HCT116 (cell line): Measurements from ENCODE around the gene CENATAC. TPM values are rescaled to one million over a fixed set of nuclear protein-coding genes. Genes with fewer than 3 reads are reported as not detected.

ENCODE experiments used
- ATAC-seq: fragments of 200-7000 bp; cut with Tn5 transposase; 2 replicates; pipeline ENCODE4 v1.9.1; 2020; ENCODE audit warnings: mild to moderate bottlenecking, moderate library complexity
- BruUV-seq: library from RNA; stranded (reverse); fragments of 400-500 nt; replicated peaks from 2 replicates; lab custom pipeline; 2021; lab: Mats Ljungman, UMichigan
- CTCF ChIA-PET: fragments of 300-600 bp; sonication (Branson Sonifier 250); formaldehyde crosslinking; loops from one replicate; lab custom pipeline; 2021; ENCODE audit warnings: antibody characterized with exemption; lab: Charles Lee
- POLR2A ChIA-PET: fragments of 300-600, 350-600 bp; sonication (Branson Sonifier 250); formaldehyde crosslinking; loops from one replicate; lab custom pipeline; 2021; ENCODE audit warnings: antibody characterized with exemption; lab: Charles Lee
- RAD21 ChIA-PET, 2 experiments: fragments of 300-600 bp; sonication (Branson Sonifier 250); formaldehyde crosslinking; loops; one replicate each; lab custom pipeline; 2023; ENCODE audit warnings: low total read pairs in 2 of 2; ENCODE audit not compliant: uncharacterized antibody in 2 of 2, unreplicated experiment in 2 of 2, low non-redundant PET in 1 of 2; lab: Charles Lee
- DNase-seq: peaks from one replicate; pipeline ENCODE4 v3.0.0-alpha.2; 2010; ENCODE audit warnings: low read depth, low spot score
- H2AFZ ChIP-seq: fragments of 200-600 bp; shearing (Covaris generic), sonication (generic); 2 replicates; pipeline ENCODE4 v1.6.1; 2017; ENCODE audit warnings: low read depth, mixed run types, mixed read lengths, antibody characterized with exemption, low read length; ENCODE audit not compliant: poor library complexity, severe bottlenecking
- H3K27ac ChIP-seq: 2 replicates; pipeline ENCODE4 v1.5.1; 2012; ENCODE audit warnings: low read depth, low read length
- H3K27me3 ChIP-seq: fragments of 200-600 bp; sonication (generic); 2 replicates; pipeline ENCODE4 v1.6.1; 2016; ENCODE audit warnings: mixed run types, low read length, mixed read lengths; ENCODE audit not compliant: insufficient read depth
- H3K36me3 ChIP-seq, 2 experiments: fragments of 200-500 bp in 1 of 2; fragments of 200-600 bp in 1 of 2; sonication (Bioruptor generic) in 1 of 2; sonication (generic) in 1 of 2; 2 replicates each; pipeline versions ENCODE4 v1.5.1 to v1.6.1; 2014 to 2016; ENCODE audit warnings: low read length in 2 of 2, inconsistent platforms in 1 of 2, mixed read lengths in 1 of 2, mixed run types in 1 of 2; ENCODE audit not compliant: insufficient read depth in 2 of 2, control insufficient read depth in 1 of 2
- H3K4me1 ChIP-seq, 2 experiments: fragments of 200-600 bp in 1 of 2; sonication (generic) in 1 of 2; 2 replicates each; pipeline versions ENCODE4 v1.5.1 to v1.6.1; 2012 to 2017; ENCODE audit warnings: low read length in 2 of 2, inconsistent platforms in 1 of 2, mild to moderate bottlenecking in 1 of 2, mixed read lengths in 1 of 2, mixed run types in 1 of 2, moderate library complexity in 1 of 2; ENCODE audit not compliant: insufficient read depth in 2 of 2, control insufficient read depth in 1 of 2
- H3K4me2 ChIP-seq: fragments of 200-600 bp; sonication (generic); 2 replicates; pipeline ENCODE4 v1.6.1; 2017; ENCODE audit warnings: mixed run types, low read length, mixed read lengths
- H3K4me3 ChIP-seq, 2 experiments: fragments of 200-600 bp in 1 of 2; sonication (generic) in 1 of 2; replicated peaks in 1 of 2; 2 replicates each; pipeline ENCODE4 v1.5.1; 2011 to 2016; ENCODE audit warnings: low read length in 2 of 2, control low read depth in 1 of 2, low read depth in 1 of 2, mild to moderate bottlenecking in 1 of 2, mixed read lengths in 1 of 2, mixed run types in 1 of 2
- H3K79me2 ChIP-seq: fragments of 200-600 bp; sonication (generic); 2 replicates; pipeline ENCODE4 v1.6.1; 2017; ENCODE audit warnings: mild to moderate bottlenecking, mixed run types, low read length, moderate library complexity, mixed read lengths; ENCODE audit not compliant: insufficient read depth
- H3K9ac ChIP-seq: fragments of 200-600 bp; sonication (generic); 2 replicates; pipeline ENCODE4 v1.6.1; 2016; ENCODE audit warnings: low read length, mixed read lengths
- H3K9me2 ChIP-seq: fragments of 200-600 bp; sonication (generic), shearing (Covaris generic); 2 replicates; pipeline ENCODE4 v1.6.1; 2017; ENCODE audit warnings: mixed run types, mild to moderate bottlenecking, moderate library complexity; ENCODE audit not compliant: insufficient read depth
- H3K9me3 ChIP-seq, 2 experiments: fragments of 200-500 bp in 1 of 2; fragments of 200-600 bp in 1 of 2; sonication (Bioruptor generic) in 1 of 2; sonication (generic) in 1 of 2; 2 replicates each; pipeline ENCODE4 v1.6.1; 2014 to 2017; ENCODE audit warnings: low read length in 2 of 2, mixed read lengths in 2 of 2, inconsistent platforms in 1 of 2, low read depth in 1 of 2, mild to moderate bottlenecking in 1 of 2, mixed run types in 1 of 2, moderate library complexity in 1 of 2; ENCODE audit not compliant: control insufficient read depth in 1 of 2, insufficient read depth in 1 of 2
- H4K20me1 ChIP-seq: fragments of 200-600 bp; sonication (generic), shearing (Covaris generic); 2 replicates; pipeline ENCODE4 v1.6.1; 2017; ENCODE audit warnings: mixed run types, mild to moderate bottlenecking, moderate library complexity; ENCODE audit not compliant: insufficient read depth
- CBX3 ChIP-seq: IDR thresholded peaks from 2 replicates; pipeline ENCODE4 v1.6.1; 2012; ENCODE audit warnings: low read depth
- CEBPB ChIP-seq: IDR thresholded peaks from 2 replicates; pipeline ENCODE4 v1.6.1; 2012; ENCODE audit warnings: low read depth
- EGR1 ChIP-seq: IDR thresholded peaks from 2 replicates; pipeline ENCODE4 v1.6.1; 2012; ENCODE audit warnings: low read depth
- EZH2 ChIP-seq: fragments of 200-600 bp; sonication (generic); IDR thresholded peaks from 2 replicates; pipeline ENCODE4 v1.6.1; 2017; ENCODE audit warnings: antibody characterized with exemption, mixed run types
- EZH2phosphoT487 ChIP-seq: fragments of 200-600 bp; IDR thresholded peaks from 2 replicates; pipeline ENCODE4 v1.6.1; 2018; ENCODE audit warnings: antibody characterized with exemption, borderline replicate concordance
- FOSL1 ChIP-seq: IDR thresholded peaks from 2 replicates; pipeline ENCODE4 v1.6.1; 2012; ENCODE audit warnings: low read depth
- JUND ChIP-seq: IDR thresholded peaks from 2 replicates; pipeline ENCODE4 v1.6.1; 2012
- MAX ChIP-seq: IDR thresholded peaks from 2 replicates; pipeline ENCODE4 v1.6.1; 2012
- POLR2A ChIP-seq: IDR thresholded peaks from 2 replicates; pipeline ENCODE4 v1.7.0; 2011; ENCODE audit warnings: borderline replicate concordance; ENCODE audit not compliant: insufficient read depth, insufficient read length; ENCODE audit errors: extremely low read depth
- POLR2AphosphoS5 ChIP-seq: IDR thresholded peaks from 2 replicates; pipeline ENCODE4 v1.6.1; 2011; ENCODE audit warnings: mild to moderate bottlenecking, low read depth, low read length, moderate library complexity
- RAD21 ChIP-seq: IDR thresholded peaks from 2 replicates; pipeline ENCODE4 v1.6.1; 2012; ENCODE audit warnings: low read depth, mild to moderate bottlenecking
- REST ChIP-seq: IDR thresholded peaks from 2 replicates; pipeline ENCODE4 v1.6.1; 2012; ENCODE audit warnings: low read depth
- SP1 ChIP-seq: IDR thresholded peaks from 2 replicates; pipeline ENCODE4 v1.6.1; 2012; ENCODE audit warnings: low read depth
- SRF ChIP-seq: IDR thresholded peaks from 2 replicates; pipeline ENCODE4 v1.6.1; 2012; ENCODE audit warnings: low read depth
- TCF7L2 ChIP-seq: IDR thresholded peaks from 2 replicates; pipeline ENCODE4 v1.7.0; 2011; ENCODE audit warnings: borderline replicate concordance, inconsistent platforms; ENCODE audit not compliant: insufficient read depth, insufficient read length; ENCODE audit errors: extremely low read depth
- YY1 ChIP-seq: IDR thresholded peaks from 2 replicates; pipeline ENCODE4 v1.6.1; 2011; ENCODE audit warnings: low read length, low read depth, moderate library complexity, mild to moderate bottlenecking; ENCODE audit not compliant: insufficient replicate concordance; ENCODE audit errors: extremely low read depth
- ZFX ChIP-seq: fragments of 450-650 bp; IDR thresholded peaks from 2 replicates; pipeline ENCODE4 v1.6.1; 2017
- ZNF274 ChIP-seq: fragments of 200-500 bp; sonication (Bioruptor generic); IDR thresholded peaks from 2 replicates; pipeline ENCODE4 v1.6.1; 2014; ENCODE audit warnings: mild to moderate bottlenecking, low read depth, low read length, inconsistent platforms
- intact Hi-C: fragments of 100-400 bp; cut with micrococcal nuclease; formaldehyde crosslinking; loops from 2 replicates; pipeline ENCODE4 v1.10.0; 2022
- total RNA-seq: library from RNA; stranded (reverse); gene quantifications from one replicate; pipeline ENCODE4 v1.2.1, GENCODE V29; 2021; ENCODE audit not compliant: unreplicated experiment

The CENATAC gene
- total RNA-seq, 1 experiment from 2014 or later, result 28.9 TPM

DNA sequence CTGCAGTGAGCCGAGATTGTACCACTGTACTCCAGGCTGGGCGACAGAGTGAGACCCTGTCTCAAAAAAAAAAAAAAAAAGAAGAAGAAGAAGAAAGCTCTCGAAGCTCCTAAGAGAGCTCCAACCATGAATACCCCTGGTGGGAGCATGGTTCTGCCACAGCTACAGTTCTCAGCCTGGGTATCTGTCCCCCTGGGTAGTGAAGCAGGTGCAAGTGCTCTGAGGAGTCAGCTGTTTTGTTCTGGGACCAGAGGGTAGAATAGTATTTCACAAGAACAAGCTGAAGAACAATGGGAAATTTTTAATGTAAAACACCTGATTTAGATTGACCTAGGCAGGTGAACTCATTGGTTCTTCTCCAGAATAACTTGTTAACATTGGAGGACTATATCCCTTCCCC, 63.3 kb downstream of the CENATAC start:
- no peak overlapping the region for H3K4me3 ChIP-seq
- no peak overlapping the region for H3K9ac ChIP-seq
- ATAC-seq (no peak), DNase-seq (no peak)
- peaks cover 4% of the 10 kb centered on the region for H3K79me2 ChIP-seq
- POLR2A ChIA-PET, result interaction anchor here (1.1 kb wide), 1 partner anchor 24 kb away, joined by 3 read pairs; the partner anchor contains the start of gene HMBS
- no peaks in the 10 kb centered on the region for H3K36me3 ChIP-seq
- no TSS peak for BruUV-seq
- no peak for TF ChIP-seq MAX
- TF ChIP-seq POLR2A, result no peak
- no peak for TF ChIP-seq CEBPB
- TF ChIP-seq ZFX, result no peak
- no peak for TF ChIP-seq EGR1
- no peak for TF ChIP-seq ZNF274
- TF ChIP-seq EZH2phosphoT487, result no peak
- TF ChIP-seq TCF7L2, result no peak
- no peak for TF ChIP-seq RAD21
- TF ChIP-seq SRF, result no peak
- TF ChIP-seq POLR2AphosphoS5, result no peak
- no peak for TF ChIP-seq YY1
- no peak for TF ChIP-seq SP1
- TF ChIP-seq EZH2, result no peak
- TF ChIP-seq CBX3, result no peak
- no peak for TF ChIP-seq FOSL1
- TF ChIP-seq JUND, result no peak
- TF ChIP-seq REST, result no peak
- TF ChIP-seq, all 23 proteins: peak for 0
- intact Hi-C loops, result no loop called here
- Histone ChIP-seq H3K4me1 (peaks cover 10 to 19% of the 10 kb centered on the region in 2 experiments), H3K27me3 (no peaks in the 10 kb centered on the region), H3K4me2 (no peak overlapping the region), H3K27ac (no peak overlapping the region), H3K9me2 (no peaks in the 10 kb centered on the region), H3K9me3 (no peaks in the 10 kb centered on the region), H4K20me1 (no peaks in the 10 kb centered on the region), H2AFZ (no peak overlapping the region)
- CTCF ChIA-PET, result no interaction called here
- RAD21 ChIA-PET, result interaction anchor here in 1 of 2 experiments (0.7 kb wide), 1 partner anchor 33 kb away, joined by 9 read pairs; no protein-coding TSS in a partner anchor
